NCI-H748 treated with DMSO at 0.1 percent for 48 hours (cell line): ENCODE measurements around the gene IRX6.

Experiments
- DNase-seq: peaks from one replicate; lab custom pipeline; 2025; lab: John Stamatoyannopoulos, UW

IRX6 gene

DNA sequence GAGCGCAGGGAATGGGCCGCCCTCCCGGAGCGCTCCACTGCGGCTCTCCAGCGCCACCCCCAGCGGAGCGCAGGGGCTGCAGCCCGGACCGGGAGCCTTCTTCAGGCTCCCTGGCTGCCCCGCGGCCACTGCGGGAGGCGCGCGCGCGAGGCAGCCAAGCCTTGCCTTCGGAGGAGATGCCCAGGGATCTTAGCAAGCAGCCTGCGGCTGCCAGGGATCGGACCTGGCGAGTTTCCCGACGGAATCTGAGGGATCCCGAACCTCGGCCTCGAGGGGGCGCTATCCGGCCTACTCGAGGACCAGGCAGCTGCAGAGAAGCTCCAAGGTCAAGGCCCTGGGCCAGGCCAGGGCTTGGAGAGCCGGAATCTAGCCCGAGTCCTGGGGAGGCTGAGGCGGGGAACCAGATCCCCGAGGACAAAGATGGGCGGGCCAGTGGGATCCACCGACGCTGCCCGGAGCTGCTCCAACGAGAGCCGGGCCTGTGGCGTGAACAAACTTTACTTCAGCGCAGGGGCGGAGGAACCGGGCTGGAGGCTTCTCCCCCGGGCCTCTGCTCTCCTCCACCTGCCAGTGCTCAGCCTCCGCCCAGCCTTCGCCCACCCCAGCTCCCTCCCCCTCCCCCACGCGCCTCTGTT lies at the start of gene IRX6:
IRX6 (plus strand) TSS at position 567 of the 635 bp plus-strand sequence. CDS start 889 bp downstream, outside the sequence.
- DNase-seq: no peak

GRCh38 chr16:55274391-55274790 lies 49.6 kb upstream of the IRX6 start:
- DNase-seq: no peak

DNA sequence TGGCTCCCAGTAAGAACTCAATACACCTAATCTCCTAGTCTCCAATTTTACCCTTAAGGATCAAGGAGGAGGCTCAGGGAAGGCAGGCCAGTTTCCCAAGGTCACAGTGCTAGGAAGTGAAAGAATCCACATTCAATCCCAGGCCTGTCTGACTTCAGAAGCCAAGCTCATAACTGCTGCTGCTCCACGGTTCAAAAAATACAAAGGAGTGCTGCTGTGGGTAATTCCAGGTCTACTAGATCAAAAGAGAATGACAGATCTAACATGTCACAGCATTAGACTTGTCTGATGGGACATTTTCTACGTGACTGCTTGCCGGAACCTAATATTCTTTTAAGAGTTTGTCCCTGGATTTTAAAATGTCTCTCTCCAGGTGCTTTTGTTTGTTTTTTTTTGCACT lies 48.8 kb upstream of the IRX6 start:
- no peak for DNase-seq

DNA sequence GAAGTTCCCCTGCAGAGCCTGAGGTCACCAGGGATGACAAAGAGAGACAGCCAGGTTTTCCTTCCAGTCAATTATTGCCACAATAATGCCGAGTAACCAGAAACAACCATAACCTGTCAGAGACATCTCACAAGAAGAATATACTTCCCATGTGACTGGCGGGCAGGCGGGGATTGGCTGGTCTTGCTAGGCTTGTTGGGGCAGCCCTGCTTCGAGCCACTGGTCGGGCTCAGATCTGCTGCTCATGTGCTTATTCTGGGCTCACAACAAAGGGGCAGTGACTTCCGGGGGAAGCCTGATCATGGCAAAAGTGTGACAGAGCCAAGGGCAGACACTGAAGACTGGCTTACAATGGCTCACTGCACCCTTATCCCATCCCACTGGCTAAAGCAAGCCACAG lies 48.1 kb upstream of the IRX6 start:
- DNase-seq: no peak

DNA sequence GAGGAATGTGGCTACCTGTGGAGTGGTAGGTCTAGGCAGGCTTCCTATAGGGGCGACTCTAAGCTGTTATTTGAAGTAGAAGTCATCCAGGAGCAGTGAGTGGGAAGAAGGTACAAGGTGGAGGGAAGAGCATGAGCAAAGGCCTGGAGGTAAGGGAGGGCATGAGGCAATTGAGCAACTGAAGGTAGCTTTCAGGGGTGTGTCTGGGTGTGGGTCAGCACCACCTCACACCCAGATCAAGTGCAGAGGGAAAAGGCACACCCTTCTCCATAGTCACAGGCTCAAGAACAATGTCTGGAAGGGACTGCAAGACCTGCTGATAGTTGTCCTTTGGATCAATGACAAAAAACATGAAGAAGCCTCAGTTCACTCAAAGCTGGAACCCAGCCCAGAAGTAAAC lies 46.5 kb upstream of the IRX6 start:
- DNase-seq: no peak

DNA sequence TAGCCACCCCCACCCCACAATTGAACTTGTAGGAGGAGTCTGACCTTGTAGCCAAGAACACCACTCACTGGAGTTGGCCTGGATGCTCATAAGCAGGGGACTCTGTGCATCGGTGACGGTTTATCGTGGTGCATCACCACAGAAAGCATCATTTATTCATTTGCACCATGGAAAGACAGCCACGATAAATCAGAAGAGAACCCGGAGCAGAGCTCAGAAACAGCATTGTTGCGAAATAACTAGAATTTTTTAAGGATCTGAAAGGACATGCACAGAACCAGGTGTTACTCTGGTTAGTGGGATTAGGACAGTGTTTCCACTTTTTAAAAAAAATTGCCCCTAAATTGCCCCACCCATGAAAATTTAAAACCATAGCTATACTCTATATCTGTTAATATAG lies 44.4 kb upstream of the IRX6 start:
- no peak for DNase-seq

DNA sequence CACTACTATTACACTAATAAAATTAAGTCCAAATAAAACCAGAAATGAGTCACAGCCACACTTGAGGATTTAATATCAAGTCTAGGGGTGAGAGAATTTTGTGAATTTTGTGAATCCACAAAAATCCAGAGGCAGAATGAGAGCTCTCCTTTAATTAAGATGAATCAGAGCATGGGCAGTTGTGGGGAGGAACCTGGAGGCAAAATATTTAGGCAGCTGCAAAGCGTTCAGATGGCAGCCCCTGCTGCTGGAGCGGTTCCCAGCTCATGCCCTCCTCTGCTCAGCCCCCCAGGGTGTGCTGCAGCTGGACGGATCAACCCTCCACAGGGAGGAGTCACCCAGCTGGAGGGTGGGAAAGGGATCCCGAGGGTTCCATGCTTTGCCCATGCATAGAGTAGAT lies 43.4 kb upstream of the IRX6 start:
- DNase-seq: no peak

- DNase-seq: no peak
Observed at GRCh38 chr16:55282441-55282840, 41.6 kb upstream of the IRX6 start.

DNA sequence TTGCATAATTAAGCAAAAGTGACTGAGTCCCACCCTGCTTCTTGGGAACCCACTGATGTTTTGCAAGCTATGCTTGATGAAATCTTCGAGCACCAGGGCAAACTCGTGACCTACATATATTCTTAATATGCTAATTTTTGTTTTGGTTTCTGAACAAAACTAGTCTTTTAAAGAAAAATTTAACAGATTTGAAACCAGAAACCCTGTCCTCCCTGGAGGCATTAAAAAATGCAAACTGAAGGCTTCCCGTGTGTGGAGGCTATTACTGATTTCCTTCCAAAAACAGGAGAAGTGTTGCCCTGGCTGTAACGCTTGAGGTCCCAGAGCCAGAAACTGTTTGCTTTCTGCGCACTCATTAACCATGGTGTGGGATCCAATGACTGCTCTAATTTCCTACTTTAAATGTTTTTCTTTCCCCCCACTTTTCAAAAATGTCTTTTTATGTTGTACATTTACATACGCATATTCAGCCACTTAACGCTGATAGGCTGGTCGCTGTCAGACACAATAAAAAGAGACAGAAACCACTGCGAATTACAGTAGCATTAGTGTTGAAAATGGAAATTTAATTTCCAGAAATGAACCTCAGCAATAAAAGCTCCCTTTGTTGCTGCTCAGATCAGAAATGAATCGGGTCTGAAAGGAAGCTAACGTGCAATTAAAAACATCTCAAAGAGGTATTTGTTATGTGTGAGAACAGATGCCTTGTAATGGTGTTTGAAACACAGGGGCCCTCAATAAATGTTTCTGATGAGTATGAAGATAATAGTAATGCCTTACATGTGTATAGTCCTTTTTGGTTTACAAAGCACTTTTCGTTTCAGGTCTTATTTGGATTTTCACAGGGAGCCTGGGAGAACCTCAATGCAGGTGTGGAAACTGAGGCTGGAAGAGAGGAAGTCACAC lies 39.9 kb upstream of the IRX6 start:
- DNase-seq: peak; percentile 49

- no peak for DNase-seq
Observed at GRCh38 chr16:55284718-55285099, 39.3 kb upstream of the IRX6 start.

DNA sequence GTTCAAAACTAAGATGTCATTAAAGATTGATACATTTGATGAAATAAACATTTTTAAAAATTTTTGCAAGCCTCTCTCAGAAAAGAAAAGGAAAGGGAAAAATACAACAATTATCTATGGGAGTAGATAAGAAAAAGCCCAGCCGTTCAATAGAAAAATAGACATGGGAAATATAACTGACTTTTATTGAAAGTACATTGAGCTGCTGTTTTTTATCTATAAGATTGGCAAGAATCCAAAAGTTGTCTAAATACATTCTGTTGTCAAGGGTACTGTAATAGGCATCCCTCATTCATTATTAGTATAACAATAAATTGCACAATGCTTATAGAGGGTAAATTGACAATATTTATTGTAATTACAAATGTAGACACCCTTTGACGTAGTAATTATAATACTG lies 38.4 kb upstream of the IRX6 start:
- DNase-seq: peak; percentile 58

DNA sequence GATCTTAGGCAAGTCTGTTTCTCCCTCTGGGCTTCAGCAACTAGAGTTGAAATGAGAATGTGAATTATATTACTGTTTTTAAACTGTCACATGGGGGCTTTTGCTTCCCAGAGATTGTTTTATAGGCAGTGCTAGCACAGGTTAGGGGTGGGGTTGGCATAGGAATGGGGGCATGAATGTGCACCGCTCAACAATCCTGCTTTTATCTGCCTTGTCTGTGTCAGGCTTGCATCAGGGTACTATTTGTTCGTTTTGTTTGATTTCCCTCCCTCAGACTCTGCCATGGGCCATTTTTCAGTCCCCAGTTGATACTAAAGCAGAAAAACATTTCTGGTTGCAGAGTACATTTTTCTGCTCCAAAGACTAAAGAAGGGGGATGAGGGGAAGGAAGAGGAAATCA lies 34.6 kb upstream of the IRX6 start:
- no peak for DNase-seq

DNA sequence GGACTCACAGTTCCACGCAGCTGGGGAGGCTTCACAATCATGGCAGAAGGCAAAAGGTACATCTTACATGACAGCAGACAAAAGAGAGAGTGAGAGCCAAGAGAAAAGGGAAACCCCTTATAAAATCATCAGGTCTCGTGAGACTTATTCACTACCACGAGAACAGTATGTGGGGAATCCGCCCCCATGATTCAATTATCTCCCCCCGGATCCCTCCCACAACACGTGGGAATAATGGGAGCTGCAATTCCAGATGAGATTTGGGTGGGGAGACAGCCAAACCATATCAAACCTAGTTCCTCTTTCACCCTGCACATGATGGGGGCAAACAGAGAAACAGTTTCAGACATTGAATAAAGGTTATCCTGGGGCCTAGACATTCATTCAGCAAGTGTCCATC lies 32.2 kb upstream of the IRX6 start:
- DNase-seq: no peak

DNA sequence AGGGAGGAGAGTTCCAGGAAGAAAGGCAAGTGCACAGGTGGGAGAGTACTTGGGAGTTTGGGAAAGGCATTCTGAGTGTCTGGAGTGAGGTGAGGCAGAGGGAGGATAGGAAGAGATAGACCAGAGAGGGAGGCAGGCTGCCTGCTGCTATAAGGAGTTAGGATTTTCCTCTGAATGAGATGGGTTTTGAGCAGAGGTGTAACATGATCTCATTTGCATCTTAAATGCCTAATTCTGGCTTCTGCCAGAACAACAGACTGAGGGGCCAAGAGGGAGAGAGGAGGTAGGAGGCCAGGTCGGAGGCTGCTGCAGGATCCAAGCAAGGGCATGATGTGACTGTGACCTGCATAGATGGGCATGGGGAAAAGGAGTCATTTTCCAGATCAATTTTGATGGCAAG lies 31.5 kb upstream of the IRX6 start:
- DNase-seq: no peak

- DNase-seq: no peak
Observed at GRCh38 chr16:55294129-55294528, 29.9 kb upstream of the IRX6 start.

DNA sequence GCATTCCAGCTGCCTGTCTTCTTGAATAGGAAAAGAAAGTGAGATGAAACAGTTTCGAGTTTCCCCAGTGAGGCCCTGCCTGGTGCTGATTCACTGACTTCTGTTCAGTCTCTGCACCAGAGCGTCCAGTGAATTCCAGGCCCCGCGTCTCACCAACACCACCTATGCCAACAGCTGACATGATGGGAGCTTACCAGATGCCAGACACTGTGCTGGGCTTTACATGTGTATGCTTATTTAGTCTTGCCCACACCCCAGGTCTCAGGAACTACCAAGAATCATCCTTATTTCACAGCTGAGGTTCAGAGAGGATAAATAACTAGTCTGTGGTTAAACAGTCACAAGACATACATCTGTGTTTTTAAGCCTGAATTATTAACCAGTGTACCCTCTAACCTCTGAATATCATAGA lies 29.1 kb upstream of the IRX6 start:
- DNase-seq: no peak

GRCh38 chr16:55297062-55297909 lies 26.7 kb upstream of the IRX6 start:
- no peak for DNase-seq

GRCh38 chr16:55297910-55298479 lies 26.0 kb upstream of the IRX6 start:
- DNase-seq: no peak

DNA sequence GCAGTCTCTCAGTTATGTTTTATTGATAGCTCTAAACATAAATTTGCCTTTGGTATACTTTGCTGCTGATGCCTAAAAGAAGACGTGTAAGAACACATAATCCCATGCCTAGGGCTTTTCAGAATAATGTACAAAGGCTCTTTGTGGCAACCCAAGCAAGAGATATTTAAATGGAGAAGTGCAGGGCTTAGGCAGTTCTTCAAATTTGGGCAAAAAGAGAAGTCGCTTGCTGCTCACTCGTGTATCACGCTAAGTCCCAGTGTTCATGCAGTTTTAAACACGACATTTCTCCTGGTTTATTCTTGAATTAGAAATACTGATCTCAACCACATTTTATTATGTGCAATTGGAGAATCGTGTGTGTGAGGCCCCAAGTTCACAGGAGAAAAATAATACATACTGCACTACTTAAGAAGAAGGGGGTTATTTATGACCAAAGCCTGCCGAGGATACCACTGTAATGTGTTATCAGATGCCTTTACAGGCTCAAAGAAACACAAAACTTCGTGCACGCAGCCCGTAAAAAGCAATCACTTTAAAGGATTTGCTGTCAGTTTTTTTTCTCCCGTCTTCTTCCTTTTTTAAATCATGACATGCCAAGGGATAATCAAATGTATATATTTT lies 22.5 kb upstream of the IRX6 start:
- no peak for DNase-seq

DNA sequence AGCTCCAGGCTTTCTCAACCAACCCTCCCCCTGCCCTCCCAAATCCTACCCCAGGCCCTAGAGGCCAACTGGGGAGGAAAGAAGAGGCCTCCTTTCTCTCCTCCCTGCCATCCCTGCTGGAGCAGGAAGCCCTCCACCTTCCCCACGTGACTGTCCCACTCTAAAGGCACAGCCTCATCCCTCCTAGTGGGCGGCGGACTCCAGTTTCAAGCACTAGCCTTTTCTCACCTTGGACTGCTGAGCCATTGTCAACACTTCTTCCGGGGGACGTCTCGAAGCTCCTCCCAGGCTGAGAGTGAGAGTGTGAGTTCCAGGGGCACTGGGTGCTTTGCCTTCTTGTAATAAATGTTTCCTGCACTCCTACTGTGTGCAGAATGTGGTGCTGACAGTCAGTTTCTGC lies 21.4 kb upstream of the IRX6 start:
- DNase-seq: no peak

GRCh38 chr16:55308973-55309372 lies 15.0 kb upstream of the IRX6 start:
- DNase-seq: no peak

DNA sequence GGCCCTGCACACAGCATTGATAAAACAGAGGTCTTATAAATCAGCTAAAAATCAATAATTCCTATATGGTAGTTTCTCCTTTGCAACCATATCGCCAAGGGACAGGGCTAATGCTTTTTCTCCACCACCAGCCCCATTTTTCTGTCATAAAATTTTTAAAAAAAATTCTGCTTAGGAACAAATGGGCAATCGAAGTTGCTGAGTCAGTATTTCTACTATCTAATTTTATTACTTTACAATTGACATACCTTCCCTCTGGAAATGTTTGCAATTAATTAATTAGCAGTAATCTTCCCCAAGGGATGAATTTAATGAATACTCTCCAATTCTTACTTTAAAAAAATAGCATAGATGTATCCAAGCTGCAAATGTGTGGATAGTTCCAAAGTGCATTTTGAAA lies 1.7 kb upstream of the IRX6 start:
- no peak for DNase-seq
